Smooth muscle cell (in vitro differentiated cells): ENCODE results near the gene LRRC73. TPM values are rescaled to one million over a fixed set of nuclear protein-coding genes. Genes with fewer than 3 reads are reported as not detected.

ENCODE experiments used
- DNase-seq: peaks from one replicate; lab custom pipeline; 2025; ENCODE audit not compliant: unreplicated experiment; lab: John Stamatoyannopoulos, UW
- H2AFZ ChIP-seq: fragments of 200-600 bp; sonication (generic); 2 replicates; pipeline ENCODE4 v1.6.0; 2016; ENCODE audit warnings: antibody characterized with exemption, low read depth, mild to moderate bottlenecking
- H3F3A ChIP-seq: fragments of 200-600 bp; sonication (generic); 2 replicates; pipeline ENCODE4 v1.6.0; 2017; ENCODE audit warnings: antibody characterized with exemption, low read depth
- H3K27ac ChIP-seq: fragments of 200-600 bp; sonication (generic); 2 replicates; pipeline ENCODE4 v1.5.1; 2016; ENCODE audit warnings: low read depth, mild to moderate bottlenecking
- H3K27me3 ChIP-seq: fragments of 200-600 bp; sonication (generic); 2 replicates; pipeline ENCODE4 v1.6.1; 2016; ENCODE audit warnings: low read depth, mild to moderate bottlenecking
- H3K36me3 ChIP-seq: fragments of 200-600 bp; sonication (generic); 2 replicates; pipeline ENCODE4 v1.5.1; 2016; ENCODE audit warnings: low read depth
- H3K4me1 ChIP-seq: fragments of 200-600 bp; sonication (generic); 2 replicates; pipeline ENCODE4 v1.5.1; 2016; ENCODE audit warnings: low read depth
- H3K4me2 ChIP-seq: fragments of 200-600 bp; sonication (generic); 2 replicates; pipeline ENCODE4 v1.6.0; 2016; ENCODE audit warnings: mild to moderate bottlenecking
- H3K4me3 ChIP-seq: fragments of 200-600 bp; sonication (generic); 2 replicates; pipeline ENCODE4 v1.5.1; 2016; ENCODE audit warnings: mild to moderate bottlenecking
- H3K79me2 ChIP-seq: fragments of 200-600 bp; sonication (generic); 2 replicates; pipeline ENCODE4 v1.6.0; 2016; ENCODE audit warnings: low read depth, mild to moderate bottlenecking
- H3K9ac ChIP-seq: fragments of 200-600 bp; sonication (generic); 2 replicates; pipeline ENCODE4 v1.6.0; 2016; ENCODE audit warnings: low read depth
- H3K9me3 ChIP-seq: fragments of 200-600 bp; sonication (generic); replicated peaks from 2 replicates; pipeline ENCODE4 v1.5.1; 2016; ENCODE audit warnings: low read depth
- H4K20me1 ChIP-seq: fragments of 200-600 bp; sonication (generic); 2 replicates; pipeline ENCODE4 v1.6.0; 2016; ENCODE audit warnings: low read depth
- CTCF ChIP-seq: fragments of 200-600 bp; sonication (generic); IDR thresholded peaks from 2 replicates; pipeline ENCODE4 v1.5.1; 2017; ENCODE audit warnings: borderline replicate concordance, mild to moderate bottlenecking, antibody characterized with exemption; ENCODE audit not compliant: insufficient read depth, poor library complexity, severe bottlenecking
- WGBS: methylation state at CpG from one replicate; pipeline ENCODE4 v1.1.7; 2016; ENCODE audit warnings: low lambda C conversion rate; 5-methylcytosine and 5-hydroxymethylcytosine counted together
- polyA plus RNA-seq: library from polyadenylated mRNA; unstranded; fragments of >200 nt; fragmentation: Nextera tagmentation; extraction: Ambion mirVana; gene quantifications from 2 replicates; pipeline ENCODE4 v1.2.1, GENCODE V29; 2016
- total RNA-seq: library from RNA; depleted of rRNA; stranded (reverse); fragments of >200 nt; gene quantifications from 2 replicates; pipeline ENCODE4 v1.2.3, GENCODE V29; 2014

Gene LRRC73
- total and polyA plus RNA-seq, 2 experiments from 2014 or later: 2.1 to 2.2 TPM

DNA sequence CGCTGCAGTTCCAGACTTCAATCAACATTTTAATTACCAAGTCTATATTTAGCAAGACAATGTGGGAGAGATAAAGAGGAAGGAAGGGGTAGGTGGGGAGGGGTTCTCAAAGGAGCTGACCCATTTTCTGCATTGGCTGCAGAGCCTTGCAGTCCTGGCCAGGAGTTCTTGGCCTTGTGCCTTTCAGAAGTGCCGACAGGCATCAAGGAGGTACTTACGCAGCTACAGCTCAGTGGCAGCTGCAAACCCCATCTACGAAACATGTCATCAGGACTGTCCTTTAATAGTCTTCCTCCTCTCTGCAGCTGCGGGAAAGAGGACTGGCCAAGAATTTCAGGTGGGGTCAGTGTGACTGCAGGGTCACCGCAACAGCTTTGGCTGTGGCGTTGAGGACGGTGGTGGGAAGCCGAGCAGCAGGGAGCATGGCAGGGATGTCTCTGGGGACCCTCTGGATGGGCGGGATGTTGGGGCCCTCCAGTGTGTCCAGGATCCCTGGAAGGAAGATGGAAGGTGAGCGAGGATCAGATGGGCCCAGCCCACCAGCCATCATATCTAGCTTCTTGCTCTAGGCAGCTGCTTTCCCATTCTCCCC, 1.8 kb upstream of the LRRC73 start:
- Histone ChIP-seq H3K27me3 (no peaks in the 10 kb centered on the region), H3K4me2 (no peak overlapping the region), H3K79me2 (peaks cover 20% of the 10 kb centered on the region), H3K9me3 (no peaks in the 10 kb centered on the region), H3K27ac (no peak overlapping the region), H3K4me1 (peaks cover 12% of the 10 kb centered on the region), H3K9ac (no peak overlapping the region), H3F3A (peaks cover 36% of the 10 kb centered on the region), H3K36me3 (no peaks in the 10 kb centered on the region), H3K4me3 (no peak overlapping the region), H4K20me1 (peaks cover 26% of the 10 kb centered on the region), H2AFZ (no peak overlapping the region)
- WGBS: 94% methylated on average over 11 of the region's 11 CpGs
- no peak for TF ChIP-seq CTCF
- DNase-seq: no peak

DNA sequence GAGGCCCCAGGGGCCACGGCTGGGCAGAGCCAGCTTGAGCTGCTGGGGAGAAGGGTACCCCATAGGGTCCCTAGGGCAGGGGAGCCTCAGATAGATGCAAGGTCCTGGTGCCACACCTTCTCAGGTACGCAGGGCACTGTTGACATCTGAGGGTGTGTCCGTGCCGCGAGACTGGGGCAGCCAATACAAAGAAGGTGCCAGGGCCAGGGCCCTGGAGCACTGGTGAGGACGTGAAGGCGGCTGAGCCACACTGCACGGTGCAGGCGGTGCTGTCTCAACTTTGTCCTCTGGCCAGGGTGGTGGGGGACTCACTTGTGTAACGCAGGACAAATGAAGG, 649 bp upstream of the LRRC73 start:
- Histone ChIP-seq H4K20me1 (peaks cover 25% of the 10 kb centered on the region), H3K9ac (peak overlapping the region; percentile 85), H3K27me3 (no peaks in the 10 kb centered on the region), H3K79me2 (peaks cover 13% of the 10 kb centered on the region), H3K9me3 (no peaks in the 10 kb centered on the region), H3K4me2 (peak overlapping the region; percentile 99), H3F3A (peaks cover 34% of the 10 kb centered on the region), H3K36me3 (no peaks in the 10 kb centered on the region), H3K27ac (peak overlapping the region; percentile 60), H3K4me3 (peak overlapping the region; percentile 89), H2AFZ (no peak overlapping the region), H3K4me1 (peaks cover 10% of the 10 kb centered on the region)
- WGBS: 90% methylated on average over 10 of the region's 10 CpGs
- no peak for TF ChIP-seq CTCF
- DNase-seq: no peak

DNA sequence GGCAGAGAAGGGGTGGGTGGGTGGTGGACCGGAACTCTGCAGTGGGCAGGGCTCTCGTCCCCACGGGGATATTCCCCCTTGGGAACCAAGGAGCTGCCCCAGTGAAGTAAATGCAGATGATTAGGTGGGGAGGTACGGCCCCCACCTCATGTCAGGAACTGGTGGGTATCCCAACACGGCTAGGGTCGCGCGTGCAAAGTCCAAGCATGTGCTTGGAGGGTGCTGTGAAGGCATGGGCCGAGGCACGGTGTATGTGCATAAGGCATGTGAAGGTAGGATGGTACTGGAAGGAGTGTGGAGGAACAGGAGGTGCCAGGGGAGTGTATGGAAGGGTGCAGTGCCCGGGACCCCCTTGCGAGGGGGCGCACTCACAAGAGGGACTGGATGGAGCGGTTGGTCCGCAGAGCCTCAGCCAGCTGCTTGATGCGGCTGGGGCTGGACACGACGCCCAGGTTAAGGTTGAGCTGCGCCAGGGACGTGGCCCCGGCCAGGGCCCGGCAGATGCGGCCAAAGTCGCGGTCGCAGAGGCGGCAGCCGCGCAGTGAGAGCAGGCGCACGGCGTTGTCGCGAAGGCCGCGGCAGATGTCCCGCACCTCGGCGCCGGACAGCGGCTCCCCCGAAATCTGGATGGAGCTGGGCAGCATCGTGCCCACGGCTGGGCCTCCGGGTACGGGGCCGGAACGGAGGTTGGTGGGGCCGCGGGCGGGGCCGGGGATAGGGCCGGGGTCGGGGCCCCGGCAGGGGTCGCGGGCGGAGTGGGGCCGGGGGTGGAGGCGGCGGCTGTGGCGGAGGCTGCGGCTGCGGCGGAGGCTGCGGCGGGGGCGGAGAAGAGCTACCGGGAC, 783 bp downstream of the LRRC73 start:
- Histone ChIP-seq H3K36me3 (no peaks in the 10 kb centered on the region), H4K20me1 (peaks cover 13% of the 10 kb centered on the region), H3K79me2 (no peaks in the 10 kb centered on the region), H3K4me2 (peak overlapping the region; percentile 99), H3K4me1 (peaks cover 2% of the 10 kb centered on the region), H3K27ac (no peak overlapping the region), H3K27me3 (no peaks in the 10 kb centered on the region), H3K9me3 (no peaks in the 10 kb centered on the region), H3K4me3 (peak overlapping the region; percentile 89), H3K9ac (peak overlapping the region; percentile 48), H3F3A (peaks cover 27% of the 10 kb centered on the region), H2AFZ (no peak overlapping the region)
- no peak for DNase-seq
- TF ChIP-seq CTCF: no peak
- WGBS: 29% methylated on average over 29 of the region's 69 CpGs
